Ishikawa (cell line): ENCODE measurements around the gene KCTD3.

Experiments
- CEBPB ChIP-seq: IDR thresholded peaks from 2 replicates; pipeline ENCODE4 v1.6.1; 2012
- CREB1 ChIP-seq: IDR thresholded peaks from 2 replicates; pipeline ENCODE4 v1.6.1; 2012; ENCODE audit warnings: low read depth
- EGR1 ChIP-seq: IDR thresholded peaks from 2 replicates; pipeline ENCODE4 v1.6.1; 2012
- EP300 ChIP-seq: IDR thresholded peaks from 2 replicates; pipeline ENCODE4 v1.6.1; 2012; ENCODE audit warnings: borderline replicate concordance
- FOXM1 ChIP-seq: IDR thresholded peaks from 2 replicates; pipeline ENCODE4 v1.6.1; 2012; ENCODE audit warnings: low read depth, borderline replicate concordance
- NFIC ChIP-seq: IDR thresholded peaks from 2 replicates; pipeline ENCODE4 v1.6.1; 2012
- RAD21 ChIP-seq: IDR thresholded peaks from 2 replicates; pipeline ENCODE4 v1.6.1; 2012; ENCODE audit warnings: low read depth
- TAF1 ChIP-seq: IDR thresholded peaks from 2 replicates; pipeline ENCODE4 v1.6.1; 2012; ENCODE audit warnings: low read depth, mild to moderate bottlenecking
- TCF12 ChIP-seq: IDR thresholded peaks from 2 replicates; pipeline ENCODE4 v1.6.1; 2012; ENCODE audit warnings: low read depth
- TEAD4 ChIP-seq: IDR thresholded peaks from 2 replicates; pipeline ENCODE4 v1.6.1; 2012
- YY1 ChIP-seq: IDR thresholded peaks from 2 replicates; pipeline ENCODE4 v1.6.1; 2012; ENCODE audit warnings: low read depth
- ZBTB7A ChIP-seq: IDR thresholded peaks from 2 replicates; pipeline ENCODE4 v1.6.1; 2012; ENCODE audit warnings: low read depth
- TF ChIP-seq, protein P1 (sequence below): IDR thresholded peaks from 2 replicates; pipeline ENCODE4 v1.6.1; 2012; ENCODE audit warnings: low read depth, mild to moderate bottlenecking
- TF ChIP-seq, protein P2 (sequence below): IDR thresholded peaks from 2 replicates; pipeline ENCODE4 v1.6.1; 2012
- TF ChIP-seq, protein P3 (sequence below): IDR thresholded peaks from 2 replicates; pipeline ENCODE4 v1.6.1; 2012

The KCTD3 gene

DNA sequence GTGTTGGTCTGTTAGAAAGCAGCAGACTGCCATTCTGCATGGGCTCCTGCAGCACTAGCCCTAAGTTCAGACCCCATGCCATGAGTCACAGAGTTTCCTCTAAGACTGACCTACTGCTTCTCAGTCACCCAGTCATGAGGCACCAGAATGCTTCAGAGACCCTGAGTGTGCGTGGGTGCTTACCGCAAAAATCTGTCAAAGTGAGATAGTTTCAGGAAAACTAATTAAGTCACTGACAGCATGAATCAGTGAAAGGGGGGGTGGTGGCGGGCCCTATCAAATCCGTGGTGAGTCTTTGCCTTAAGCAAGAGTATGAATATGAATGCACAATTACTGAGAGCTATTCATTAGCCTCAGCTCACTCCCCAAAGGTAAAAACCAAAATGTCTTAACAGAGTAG is 98.1 kb downstream of the KCTD3 start:
- TF ChIP-seq EP300 = no peak
- TF ChIP-seq, protein P1, sequence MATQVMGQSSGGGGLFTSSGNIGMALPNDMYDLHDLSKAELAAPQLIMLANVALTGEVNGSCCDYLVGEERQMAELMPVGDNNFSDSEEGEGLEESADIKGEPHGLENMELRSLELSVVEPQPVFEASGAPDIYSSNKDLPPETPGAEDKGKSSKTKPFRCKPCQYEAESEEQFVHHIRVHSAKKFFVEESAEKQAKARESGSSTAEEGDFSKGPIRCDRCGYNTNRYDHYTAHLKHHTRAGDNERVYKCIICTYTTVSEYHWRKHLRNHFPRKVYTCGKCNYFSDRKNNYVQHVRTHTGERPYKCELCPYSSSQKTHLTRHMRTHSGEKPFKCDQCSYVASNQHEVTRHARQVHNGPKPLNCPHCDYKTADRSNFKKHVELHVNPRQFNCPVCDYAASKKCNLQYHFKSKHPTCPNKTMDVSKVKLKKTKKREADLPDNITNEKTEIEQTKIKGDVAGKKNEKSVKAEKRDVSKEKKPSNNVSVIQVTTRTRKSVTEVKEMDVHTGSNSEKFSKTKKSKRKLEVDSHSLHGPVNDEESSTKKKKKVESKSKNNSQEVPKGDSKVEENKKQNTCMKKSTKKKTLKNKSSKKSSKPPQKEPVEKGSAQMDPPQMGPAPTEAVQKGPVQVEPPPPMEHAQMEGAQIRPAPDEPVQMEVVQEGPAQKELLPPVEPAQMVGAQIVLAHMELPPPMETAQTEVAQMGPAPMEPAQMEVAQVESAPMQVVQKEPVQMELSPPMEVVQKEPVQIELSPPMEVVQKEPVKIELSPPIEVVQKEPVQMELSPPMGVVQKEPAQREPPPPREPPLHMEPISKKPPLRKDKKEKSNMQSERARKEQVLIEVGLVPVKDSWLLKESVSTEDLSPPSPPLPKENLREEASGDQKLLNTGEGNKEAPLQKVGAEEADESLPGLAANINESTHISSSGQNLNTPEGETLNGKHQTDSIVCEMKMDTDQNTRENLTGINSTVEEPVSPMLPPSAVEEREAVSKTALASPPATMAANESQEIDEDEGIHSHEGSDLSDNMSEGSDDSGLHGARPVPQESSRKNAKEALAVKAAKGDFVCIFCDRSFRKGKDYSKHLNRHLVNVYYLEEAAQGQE = no peak
- no peak for TF ChIP-seq TCF12
- TF ChIP-seq YY1 = no peak
- no peak for TF ChIP-seq CREB1
- TF ChIP-seq EGR1 = no peak
- no peak for TF ChIP-seq FOXM1
- no peak for TF ChIP-seq RAD21
- TF ChIP-seq CEBPB = no peak
- no peak for TF ChIP-seq TEAD4
- TF ChIP-seq, protein P2, sequence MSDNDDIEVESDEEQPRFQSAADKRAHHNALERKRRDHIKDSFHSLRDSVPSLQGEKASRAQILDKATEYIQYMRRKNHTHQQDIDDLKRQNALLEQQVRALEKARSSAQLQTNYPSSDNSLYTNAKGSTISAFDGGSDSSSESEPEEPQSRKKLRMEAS = no peak
- no peak for TF ChIP-seq TAF1
- TF ChIP-seq ZBTB7A = no peak
- TF ChIP-seq, protein P3, sequence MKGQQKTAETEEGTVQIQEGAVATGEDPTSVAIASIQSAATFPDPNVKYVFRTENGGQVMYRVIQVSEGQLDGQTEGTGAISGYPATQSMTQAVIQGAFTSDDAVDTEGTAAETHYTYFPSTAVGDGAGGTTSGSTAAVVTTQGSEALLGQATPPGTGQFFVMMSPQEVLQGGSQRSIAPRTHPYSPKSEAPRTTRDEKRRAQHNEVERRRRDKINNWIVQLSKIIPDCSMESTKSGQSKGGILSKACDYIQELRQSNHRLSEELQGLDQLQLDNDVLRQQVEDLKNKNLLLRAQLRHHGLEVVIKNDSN = no peak
- TF ChIP-seq NFIC = no peak

DNA sequence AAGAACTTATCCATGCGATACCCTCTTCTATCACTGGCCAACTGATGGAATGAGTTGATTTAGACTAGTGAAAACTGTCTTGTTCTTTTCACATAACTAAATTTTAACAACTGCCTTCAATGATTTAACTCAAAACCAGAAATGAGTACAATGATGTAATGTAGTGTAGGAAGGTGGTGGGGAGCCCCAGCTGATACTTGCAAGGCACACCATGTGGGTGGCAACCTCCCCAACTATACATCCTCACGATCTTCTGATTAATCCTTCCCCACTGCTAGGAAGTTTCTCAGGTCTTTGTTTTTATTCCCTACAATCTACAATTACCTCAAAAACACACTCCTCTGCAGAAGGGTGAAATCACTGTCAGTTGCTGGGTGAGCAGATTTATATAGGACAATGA is 100.7 kb downstream of the KCTD3 start:
- TF ChIP-seq TEAD4 = no peak
- no peak for TF ChIP-seq TCF12
- TF ChIP-seq ZBTB7A = no peak
- no peak for TF ChIP-seq NFIC
- no peak for TF ChIP-seq EP300
- TF ChIP-seq, protein P3 = no peak
- TF ChIP-seq CREB1 = no peak
- TF ChIP-seq, protein P2 = no peak
- TF ChIP-seq RAD21 = no peak
- no peak for TF ChIP-seq TAF1
- TF ChIP-seq CEBPB = no peak
- TF ChIP-seq, protein P1 = no peak
- no peak for TF ChIP-seq YY1
- no peak for TF ChIP-seq EGR1
- no peak for TF ChIP-seq FOXM1

DNA sequence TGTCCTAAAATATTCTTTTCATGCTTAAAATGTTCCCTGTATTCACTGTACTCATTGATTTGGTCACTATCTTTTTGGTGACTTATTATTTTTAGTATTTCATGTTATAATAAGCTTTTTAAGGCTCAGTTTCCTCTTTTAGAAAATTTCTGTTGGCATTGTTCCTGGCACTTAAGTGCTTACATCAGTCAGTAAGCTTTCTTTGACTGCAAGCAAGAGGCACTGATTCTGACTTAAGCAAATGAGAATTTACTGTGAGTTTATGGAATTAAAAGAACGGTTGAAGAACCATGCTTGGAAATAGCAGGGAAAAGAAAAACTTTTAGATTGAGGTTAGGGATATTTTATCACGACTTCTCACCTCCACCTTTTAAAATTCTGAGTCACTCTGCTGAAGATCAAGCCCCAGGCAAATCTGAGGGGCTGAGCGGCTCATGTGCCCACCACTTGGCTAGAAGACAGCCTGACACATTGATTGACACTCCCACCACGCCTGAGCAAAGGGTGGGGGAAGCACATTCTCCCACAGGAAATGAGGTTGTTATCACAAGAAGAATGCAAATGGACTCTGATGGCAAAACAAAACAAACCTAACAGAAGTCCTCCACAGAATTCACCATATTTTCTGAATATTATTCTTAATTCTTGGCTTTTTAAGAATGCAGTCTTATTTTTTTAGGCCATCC is 102.8 kb downstream of the KCTD3 start:
- TF ChIP-seq TEAD4 (no peak), EGR1 (no peak), TAF1 (no peak), RAD21 (no peak), FOXM1 (no peak), EP300 (no peak), ZBTB7A (no peak), CEBPB (no peak)
- TF ChIP-seq, protein P2 = no peak
- TF ChIP-seq, protein P1 = no peak
